IMR-90 (cell line): Measurements from ENCODE around the gene SLC25A22. TPM values are rescaled to one million over a fixed set of nuclear protein-coding genes. Genes with fewer than 3 reads are reported as not detected.

ENCODE experiments used
- CEBPB ChIP-seq: IDR thresholded peaks from 2 replicates; pipeline ENCODE4 v1.6.1; 2012; ENCODE audit warnings: low read depth, low read length, improper control_type of control experiment
- FOS ChIP-seq: fragments of 150-350 bp; IDR thresholded peaks from 2 replicates; pipeline ENCODE4 v1.6.1; 2016; ENCODE audit warnings: low read depth, low read length
- RCOR1 ChIP-seq: IDR thresholded peaks from 2 replicates; pipeline ENCODE4 v1.6.1; 2012; ENCODE audit warnings: mild to moderate bottlenecking, low read length, improper control_type of control experiment; ENCODE audit not compliant: insufficient replicate concordance
- polyA plus RNA-seq, 3 experiments: library from polyadenylated mRNA; depleted of rRNA; stranded (reverse); fragments of >200 nt; gene quantifications; 2 replicates each; pipeline ENCODE4 v1.2.3, GENCODE V29; 2012; ENCODE audit warnings: low replicate concordance in 1 of 3
- total RNA-seq: library from RNA; depleted of rRNA; stranded (reverse); fragments of >200 nt; gene quantifications from 2 replicates; pipeline ENCODE4 v1.2.3, GENCODE V29; 2012
- TF ChIP-seq, protein P1 (sequence below): fragments of 150-350 bp; IDR thresholded peaks from 2 replicates; pipeline ENCODE4 v1.6.1; 2016; ENCODE audit warnings: low read depth, mild to moderate bottlenecking, low read length, moderate library complexity, borderline replicate concordance

SLC25A22 gene
- total and polyA plus RNA-seq, 2 of the 4 experiments (the other 2 are of a cell fraction) = 8.2 to 41.3 TPM

GRCh38 chr11:787084-787675 lies 10.9 kb downstream of the SLC25A22 start (continued):
- TF ChIP-seq RCOR1 (no peak), FOS (no peak), CEBPB (no peak)
- TF ChIP-seq, protein P1, sequence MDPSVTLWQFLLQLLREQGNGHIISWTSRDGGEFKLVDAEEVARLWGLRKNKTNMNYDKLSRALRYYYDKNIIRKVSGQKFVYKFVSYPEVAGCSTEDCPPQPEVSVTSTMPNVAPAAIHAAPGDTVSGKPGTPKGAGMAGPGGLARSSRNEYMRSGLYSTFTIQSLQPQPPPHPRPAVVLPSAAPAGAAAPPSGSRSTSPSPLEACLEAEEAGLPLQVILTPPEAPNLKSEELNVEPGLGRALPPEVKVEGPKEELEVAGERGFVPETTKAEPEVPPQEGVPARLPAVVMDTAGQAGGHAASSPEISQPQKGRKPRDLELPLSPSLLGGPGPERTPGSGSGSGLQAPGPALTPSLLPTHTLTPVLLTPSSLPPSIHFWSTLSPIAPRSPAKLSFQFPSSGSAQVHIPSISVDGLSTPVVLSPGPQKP = no peak
